Fibroblast of gingiva (primary cell): ENCODE data around the gene PIWIL1.

Experiments
- DNase-seq: peaks from one replicate; pipeline ENCODE4 v3.0.0-alpha.2; 2011; ENCODE audit warnings: low read depth

Gene PIWIL1

DNA sequence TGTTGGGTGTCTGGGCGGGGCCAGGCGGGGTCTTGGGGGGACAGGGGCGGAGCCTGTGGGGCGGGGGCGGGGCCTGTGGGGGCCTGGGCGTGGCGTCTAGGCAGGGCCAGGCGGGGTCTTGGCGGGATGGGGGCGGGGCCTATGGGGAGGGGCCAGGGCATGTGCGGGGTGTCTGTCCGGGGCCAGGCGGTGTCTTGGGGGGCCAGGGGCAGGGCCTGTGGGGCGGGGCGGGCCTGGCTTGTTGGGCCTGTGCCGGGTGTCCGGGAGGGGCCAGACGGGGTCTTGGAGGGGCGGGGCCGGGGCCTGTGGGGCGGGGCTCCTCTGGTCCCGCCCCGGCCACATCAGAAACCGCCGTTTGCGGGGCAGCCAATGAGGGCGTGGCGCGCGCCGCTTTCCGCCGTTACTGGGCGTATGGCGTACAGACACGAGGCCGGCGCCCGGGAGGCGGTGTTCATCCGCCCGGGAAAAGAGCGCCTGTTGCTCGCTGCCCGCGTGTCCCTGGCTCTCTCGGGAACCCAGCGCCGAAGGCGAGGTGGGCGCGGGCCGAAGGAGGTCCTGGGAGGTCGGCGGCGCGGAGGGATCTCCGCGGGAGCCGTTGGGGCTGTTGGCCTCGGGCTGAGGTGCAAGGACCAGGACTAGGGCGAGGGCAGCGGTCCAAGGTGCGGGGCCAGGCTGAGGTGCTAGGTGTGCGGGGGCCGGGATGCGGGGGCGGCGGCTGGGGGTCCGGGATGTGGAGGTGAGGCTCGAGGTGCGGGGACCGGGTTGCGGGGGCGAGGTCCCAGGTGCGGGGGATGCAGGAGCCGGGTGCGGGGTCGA lies at the start of gene PIWIL1:
TSS of gene PIWIL1 (plus strand) at position 400 of the 816 bp plus-strand sequence. CDS start 4,705 bp downstream, outside the sequence.
- DNase-seq: no peak

DNA sequence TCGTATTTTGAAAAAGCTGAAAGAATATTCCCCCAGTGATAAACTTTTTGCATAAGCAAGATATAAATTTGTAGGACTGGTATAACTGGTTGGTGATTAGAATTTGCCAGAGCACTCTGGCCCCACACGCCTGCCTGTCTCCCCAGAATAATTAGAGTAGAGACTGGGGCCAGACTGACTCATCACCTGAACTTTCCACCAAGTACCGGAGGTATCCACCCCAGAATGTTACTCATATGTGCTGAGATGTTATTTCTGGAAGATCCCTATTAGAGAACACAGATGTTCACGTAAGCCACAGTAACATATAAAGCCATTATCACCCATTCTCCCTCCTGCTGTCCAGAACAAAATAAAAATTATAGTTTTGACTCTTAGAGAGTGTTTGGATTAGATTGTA lies 49.5 kb upstream of the PIWIL1 start:
- no peak for DNase-seq

GRCh38 chr12:130288691-130289090 lies 49.0 kb upstream of the PIWIL1 start:
- no peak for DNase-seq

DNA sequence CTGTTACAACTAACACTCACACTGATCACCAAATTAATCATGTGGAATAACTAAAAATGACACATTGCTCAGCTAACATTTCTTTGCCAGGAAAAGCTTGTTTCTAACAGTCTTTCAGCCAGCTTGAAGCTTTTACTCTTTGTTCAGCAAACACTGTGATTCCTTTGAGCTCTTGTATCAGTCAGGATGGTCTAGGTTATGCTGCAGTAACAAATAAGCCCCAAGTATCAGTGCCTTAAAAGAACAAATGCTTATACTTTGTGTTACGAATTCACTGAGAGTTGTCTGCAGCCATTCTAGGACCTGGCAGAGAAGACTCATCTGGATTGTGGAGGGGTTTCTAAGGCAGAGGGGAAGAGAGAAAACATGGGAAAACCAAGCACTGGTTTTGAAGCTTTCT lies 47.6 kb upstream of the PIWIL1 start:
- no peak for DNase-seq

GRCh38 chr12:130298322-130299021 lies 39.2 kb upstream of the PIWIL1 start:
- DNase-seq: no peak

DNA sequence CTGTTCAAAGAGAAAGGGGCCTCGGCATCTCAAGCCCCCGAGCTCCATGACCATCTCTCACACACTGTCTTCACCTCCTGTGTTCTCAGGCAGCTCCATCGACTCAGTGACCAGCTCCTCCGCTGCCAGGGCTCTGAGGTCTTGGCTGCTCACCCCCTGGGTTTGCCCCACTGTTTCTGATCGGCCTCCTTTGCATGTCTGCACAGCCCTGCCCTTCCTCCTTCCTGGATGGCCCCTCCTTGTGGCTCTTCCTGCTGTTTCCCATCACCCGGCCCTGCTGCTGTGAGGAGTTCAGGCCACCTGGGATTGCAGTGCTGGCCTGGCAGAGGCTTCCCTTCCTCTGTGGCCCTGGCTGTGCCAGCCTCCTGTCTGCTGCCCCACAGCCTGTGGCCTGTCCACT lies 38.1 kb upstream of the PIWIL1 start:
- no peak for DNase-seq

DNA sequence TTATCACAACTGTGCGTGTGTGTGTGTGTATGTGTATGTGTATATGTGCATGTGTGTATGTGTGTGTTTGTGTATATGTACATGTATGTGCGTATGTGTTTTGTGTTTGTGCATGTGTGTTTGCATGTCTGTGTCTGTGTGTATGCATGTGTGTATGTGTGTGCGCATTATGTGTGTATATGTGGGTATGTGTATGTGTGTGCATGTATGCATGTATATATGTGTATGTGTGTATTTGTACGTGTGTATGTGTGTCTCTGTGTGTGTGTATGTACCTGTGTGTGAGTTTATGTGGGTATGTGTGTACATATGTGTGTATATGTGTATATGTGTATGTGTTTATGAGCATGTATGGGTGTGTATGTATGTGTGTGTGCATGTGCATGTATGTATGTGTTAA lies 37.6 kb upstream of the PIWIL1 start:
- DNase-seq: no peak

- DNase-seq: no peak
Observed at GRCh38 chr12:130300737-130301535, 36.8 kb upstream of the PIWIL1 start.

DNA sequence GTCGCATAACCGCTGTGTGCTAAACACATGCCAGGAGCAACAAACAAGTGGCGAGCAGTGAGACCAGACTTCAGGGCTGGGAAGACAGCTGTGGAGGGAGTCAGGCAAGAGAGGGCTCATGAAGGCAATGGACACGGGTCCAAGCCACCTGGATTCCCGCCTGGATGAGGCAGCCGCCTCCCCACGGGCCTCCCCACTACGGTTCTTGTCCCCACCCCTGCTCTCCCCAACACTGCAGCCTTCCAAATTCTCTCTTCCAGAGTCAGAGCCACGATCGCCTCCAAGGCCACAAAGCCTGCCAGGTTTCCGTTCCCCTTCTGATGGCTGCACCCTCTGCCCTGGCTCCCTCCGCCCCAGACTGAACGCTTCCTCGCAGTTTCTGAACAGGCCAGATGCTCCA lies 36.1 kb upstream of the PIWIL1 start:
- DNase-seq: no peak

DNA sequence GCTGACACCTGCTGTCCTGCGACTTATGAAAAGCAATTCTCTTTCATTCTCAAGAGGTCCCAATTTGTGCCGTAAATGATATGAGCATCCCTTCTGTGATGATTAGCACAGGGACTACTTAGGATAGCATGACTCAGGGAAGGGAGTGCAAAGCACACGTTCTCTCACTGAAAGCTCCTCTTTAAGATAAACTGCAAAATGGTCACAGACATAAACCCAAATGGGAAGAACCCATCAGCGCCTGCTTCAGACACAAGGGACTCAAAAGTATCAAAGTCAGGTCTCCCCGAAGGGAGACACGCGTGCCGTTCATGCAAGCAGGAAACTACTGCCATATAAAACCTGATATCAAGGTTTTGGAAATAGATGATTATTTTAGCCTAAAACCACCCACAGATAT lies 33.9 kb upstream of the PIWIL1 start:
- no peak for DNase-seq

DNA sequence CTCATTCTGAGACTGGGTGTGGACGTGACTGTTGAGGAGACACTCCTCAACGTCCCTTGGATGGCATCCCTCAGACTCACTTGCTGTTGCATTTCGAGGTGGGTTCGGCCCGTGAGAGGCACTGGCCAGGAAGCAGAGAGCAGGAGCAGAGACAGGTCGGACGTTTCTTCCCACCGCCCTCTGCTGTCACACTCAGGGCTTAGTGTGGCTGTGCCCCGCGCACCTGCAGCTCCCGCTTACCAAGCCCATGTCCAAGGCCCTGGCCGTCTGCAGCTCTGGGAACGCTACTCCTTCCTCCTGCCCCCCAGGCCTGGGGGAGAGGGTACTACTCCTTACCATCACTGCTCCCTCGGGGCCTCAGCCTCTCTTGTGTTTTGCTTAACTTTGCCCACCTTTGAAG lies 29.8 kb upstream of the PIWIL1 start:
- no peak for DNase-seq

DNA sequence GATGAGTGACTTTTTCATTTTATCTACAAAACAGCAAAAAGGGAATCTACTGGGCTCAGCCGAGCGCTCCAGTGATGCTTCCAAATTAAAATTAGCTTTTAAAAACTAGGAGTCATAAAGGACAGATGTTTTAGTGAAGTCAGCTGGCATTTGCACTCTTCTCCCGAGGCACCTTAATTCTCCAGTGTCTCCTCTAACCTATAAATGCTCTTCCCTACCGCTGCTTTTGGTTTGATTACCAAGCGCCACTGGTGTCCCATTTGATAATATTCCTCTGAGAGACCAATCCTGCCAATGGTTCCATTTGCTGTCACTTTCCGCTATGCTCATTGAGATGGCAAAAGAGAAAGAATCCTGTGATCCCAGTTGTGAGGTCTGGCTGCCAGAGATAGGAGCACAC lies 29.3 kb upstream of the PIWIL1 start:
- no peak for DNase-seq

DNA sequence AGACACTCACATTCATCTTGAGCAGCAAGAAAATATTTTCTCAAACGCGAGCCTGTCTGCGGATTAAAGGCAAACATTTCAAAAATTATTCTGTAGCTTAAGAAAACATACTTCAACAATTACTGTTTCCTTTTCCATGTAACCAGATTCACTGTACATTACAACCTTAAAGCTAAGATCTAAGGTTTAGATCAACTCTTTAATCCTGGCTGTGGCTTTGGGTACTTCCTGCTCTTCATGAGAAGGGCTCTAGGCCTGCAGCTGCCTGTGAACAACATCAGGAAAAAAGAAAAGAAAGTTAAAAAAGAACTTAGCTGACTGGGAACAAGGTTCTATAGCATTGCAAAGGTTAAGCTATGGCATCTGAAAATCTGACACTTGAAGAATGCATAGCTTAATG lies 21.4 kb upstream of the PIWIL1 start:
- DNase-seq: no peak

- DNase-seq: no peak
Observed at GRCh38 chr12:130320536-130320935, 17.2 kb upstream of the PIWIL1 start.

DNA sequence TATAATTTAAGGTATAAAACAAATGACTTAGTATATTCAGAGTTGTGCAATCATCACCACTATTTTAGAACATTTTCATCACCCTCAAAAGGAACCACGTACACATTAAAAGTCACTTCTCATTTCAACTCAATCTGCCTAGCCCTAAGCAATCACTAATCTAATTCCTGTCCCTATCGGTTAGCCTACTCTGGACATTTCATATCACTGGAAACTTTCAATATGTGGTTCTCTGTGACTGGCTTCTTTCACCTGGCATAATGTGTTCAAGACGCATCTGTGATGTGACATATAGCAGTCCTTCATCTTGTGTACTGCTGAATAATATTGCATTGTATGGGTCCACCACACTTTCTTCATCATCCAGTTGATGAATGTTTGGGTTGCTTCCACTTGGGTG lies 15.4 kb upstream of the PIWIL1 start:
- no peak for DNase-seq

GRCh38 chr12:130330685-130331084 lies 7.0 kb upstream of the PIWIL1 start:
- DNase-seq: no peak

DNA sequence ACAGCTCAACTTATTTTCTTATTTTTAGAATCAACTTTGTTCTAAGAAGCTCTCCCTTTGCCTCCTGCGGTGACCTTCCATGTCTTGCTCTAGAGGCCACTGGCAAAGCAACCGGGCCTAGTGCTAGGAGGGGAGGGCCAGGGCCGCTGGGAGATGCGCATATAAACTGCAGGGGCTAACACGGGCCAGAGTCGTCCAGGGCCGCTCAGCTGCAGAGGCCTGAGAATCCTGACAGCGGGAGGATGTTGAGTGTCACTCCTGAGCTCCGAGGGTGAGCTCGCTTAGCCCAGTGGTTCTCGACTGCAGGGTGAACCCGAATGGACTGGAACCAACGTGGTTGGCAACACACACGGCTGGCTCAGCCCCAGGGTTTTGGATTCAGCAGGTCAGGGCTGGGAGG lies 6.5 kb upstream of the PIWIL1 start:
- DNase-seq: no peak

DNA sequence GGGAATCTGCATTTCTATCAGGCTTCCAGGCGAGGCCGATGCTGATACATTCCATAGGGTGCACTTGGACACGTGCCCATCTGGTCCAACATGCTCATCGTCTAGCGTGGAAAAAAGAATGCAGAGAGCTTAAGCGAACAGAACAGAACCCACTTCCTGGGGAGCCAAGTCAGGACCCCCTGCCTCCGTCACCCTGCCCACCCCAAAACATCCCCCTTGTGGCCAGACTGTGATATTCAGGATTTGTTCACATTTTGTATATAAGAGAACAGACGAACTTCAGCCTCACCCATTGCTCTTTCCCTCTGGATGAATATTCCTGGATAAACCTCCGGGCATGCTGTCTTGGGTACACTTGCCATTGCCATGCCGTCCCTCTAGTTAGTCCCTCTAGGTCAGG lies 4.3 kb upstream of the PIWIL1 start:
- DNase-seq: no peak

DNA sequence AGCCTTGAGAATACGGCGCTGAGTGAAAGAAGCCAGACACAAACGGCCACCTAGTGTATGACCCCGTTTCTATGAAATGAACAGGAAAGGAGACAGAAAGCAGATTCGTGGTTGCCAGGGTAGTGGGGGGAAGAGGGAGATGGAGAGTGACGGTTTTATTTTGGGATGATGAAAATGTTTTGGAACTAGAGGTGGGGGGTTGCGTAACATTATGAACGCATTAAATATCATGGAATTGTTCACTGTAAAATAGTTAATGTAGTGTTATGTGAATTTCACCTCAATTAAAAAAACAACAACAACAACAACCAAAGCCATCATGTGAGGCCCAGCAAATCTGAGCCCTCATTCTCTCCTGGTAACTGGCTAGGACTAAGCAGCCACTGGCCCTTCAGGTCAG lies 3.3 kb upstream of the PIWIL1 start:
- DNase-seq: no peak

DNA sequence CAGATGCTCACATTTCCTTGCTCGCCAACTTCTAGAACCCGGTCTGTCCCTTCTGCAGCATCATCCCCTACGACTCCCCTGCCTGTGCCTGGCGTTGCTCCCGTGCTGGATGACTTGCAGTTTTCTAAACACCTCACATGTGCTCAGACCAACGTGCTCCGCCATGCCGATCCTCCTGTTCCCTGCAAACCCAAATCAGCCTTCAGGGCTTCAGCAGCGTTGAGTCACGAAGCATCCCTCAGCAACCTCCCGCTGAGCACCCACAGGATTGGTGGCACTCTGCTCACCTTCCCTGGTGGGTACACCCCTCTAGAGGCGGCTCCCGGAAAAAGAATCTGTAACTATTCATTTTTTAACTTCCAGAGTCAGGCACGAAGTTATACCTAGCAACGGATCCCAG lies 2.8 kb upstream of the PIWIL1 start:
- no peak for DNase-seq

DNA sequence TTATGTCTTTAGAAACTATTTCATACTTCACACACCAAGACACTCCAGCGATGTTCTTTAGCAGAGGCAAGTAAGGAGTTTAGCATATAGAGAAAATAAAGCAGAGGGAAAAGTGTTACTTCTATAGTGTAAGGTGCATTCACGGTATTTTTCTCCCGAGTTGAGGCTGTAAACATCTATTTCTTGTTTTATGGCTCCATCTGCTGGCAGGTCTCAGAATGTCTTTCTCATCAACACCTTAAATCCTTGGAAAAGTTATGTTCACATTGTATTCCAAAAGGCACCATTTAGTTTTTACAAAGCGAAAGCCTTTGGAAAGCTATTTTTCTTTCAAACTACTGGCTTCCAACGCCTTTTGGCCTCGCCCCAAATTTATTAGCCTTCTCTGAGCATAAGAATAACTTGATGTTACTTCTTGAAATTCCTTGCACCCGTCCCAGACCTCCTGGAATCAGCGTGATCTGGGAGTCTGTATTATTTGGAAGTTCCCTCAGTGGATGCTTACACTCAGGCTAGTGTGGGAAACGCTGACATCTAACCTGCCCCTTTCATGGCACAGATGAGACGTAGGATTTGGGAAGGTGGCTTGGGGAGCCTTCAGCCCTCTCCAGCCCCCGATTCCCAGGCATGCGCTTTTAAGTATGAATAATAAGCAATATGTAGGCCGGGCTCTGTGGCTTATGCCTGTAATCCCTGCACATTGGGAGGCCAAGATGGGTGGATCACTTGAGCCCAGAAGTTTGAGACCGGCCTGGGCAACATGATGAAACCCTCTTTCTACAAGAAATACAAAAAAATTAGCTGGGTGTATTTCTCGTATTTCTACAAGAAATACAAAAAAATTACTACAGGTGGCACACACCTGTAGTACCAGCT lies 1.9 kb upstream of the PIWIL1 start:
- DNase-seq: peak; percentile 17
